Stimulated activated naive CD8-positive, alpha-beta T cell treated with anti-CD3 and anti-CD28 coated beads, Interleukin-15, Interleukin-2, amounts not matched to agents 100 U/mL and 50 U/mL, for 24 hours (primary cell): ENCODE results near the gene KRT84.
"Not testable (repeated sequence)": the region's sequence is repeated elsewhere in the genome, so short reads cannot be mapped to it uniquely, and the experiment has no call there.

Experiments
- ATAC-seq: fragments of 150-1000 bp; cut with Tn5 transposase; one replicate; pipeline ENCODE4 v1.10.0; 2021
- DNase-seq: peaks from one replicate; pipeline ENCODE4 v3.0.0; 2021

KRT84 gene

DNA sequence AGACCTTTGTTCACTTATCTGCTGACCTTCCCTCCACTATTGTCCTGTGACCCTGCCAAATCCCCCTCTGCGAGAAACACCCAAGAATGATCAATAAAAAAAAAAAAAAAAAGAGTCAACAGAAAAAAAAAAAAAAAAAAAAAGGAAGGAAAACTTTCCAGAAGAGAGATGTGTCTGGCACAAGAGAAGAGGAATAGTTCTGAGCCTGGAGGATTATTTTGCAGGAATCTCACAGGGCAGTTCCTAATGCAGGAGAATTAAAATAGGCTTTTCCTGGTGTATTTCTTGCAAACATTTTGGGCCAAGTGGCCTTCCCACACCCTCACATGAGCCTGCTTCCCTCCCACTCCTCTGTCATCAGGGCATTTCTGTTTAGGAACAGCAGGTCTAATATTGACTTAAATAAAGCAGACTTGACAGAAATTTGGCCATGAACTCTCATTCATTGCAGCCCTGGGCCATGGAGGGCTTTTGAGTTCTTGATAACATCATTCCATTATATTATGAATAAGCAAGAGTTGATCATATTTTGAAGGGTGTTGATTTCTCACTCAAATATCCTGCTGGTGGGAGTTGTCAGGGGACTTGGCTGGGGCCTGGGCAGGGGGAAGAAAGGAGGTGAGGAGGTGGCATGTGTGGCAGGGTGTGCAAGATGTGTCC is 25.3 kb upstream of the KRT84 start:
- not testable (repeated sequence) for ATAC-seq, DNase-seq

DNA sequence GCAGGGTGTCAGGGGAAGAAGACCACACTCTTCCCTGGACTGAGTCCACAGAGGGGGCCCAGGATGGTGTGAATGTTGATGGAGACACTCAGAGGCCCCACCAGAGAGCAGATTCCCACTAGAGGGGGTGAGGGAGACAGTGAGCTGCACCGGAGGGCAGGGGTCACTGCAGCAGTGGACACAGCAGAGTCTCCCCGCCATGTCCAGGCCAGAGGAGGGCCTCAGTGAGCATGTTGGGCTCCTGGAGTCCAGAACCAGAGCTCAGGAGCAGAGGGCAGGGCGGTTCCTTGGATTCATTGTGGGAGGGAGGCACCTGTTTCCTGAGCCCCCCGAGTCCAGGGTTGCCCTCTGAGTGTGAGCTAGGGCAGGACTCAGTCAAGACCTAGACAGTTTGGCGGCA is 22.5 kb upstream of the KRT84 start:
- DNase-seq (no peak), ATAC-seq (no peak)

DNA sequence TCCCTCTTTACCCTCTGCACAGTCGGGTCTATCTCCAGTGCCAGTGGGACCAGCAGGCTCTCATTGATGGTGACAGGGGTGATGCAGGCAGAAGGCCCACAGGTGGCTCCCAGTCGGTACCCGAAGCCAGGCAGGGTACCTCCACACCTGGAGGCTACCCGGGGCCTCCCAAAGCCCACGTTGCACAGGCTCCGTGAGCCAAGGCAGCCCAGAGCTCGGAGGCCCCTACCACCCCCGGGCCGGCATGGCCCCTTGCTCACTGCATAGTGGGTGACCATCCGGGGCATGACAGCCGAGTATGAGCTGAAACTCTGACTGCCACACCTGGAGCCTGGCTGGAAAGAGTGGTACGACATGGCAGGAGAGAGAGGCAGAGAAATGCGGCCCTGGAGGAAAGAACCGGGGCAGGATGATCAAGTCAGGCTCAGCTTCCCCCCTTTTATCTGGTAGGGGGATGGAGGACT is 20.5 kb upstream of the KRT84 start, which contains the start of gene KRT82:
Gene KRT82 (minus strand): TSS at position 414 of the 464 bp plus-strand sequence. CDS start 58 bp downstream, at position 356.
- DNase-seq (no peak), ATAC-seq (no peak)

- no peak for ATAC-seq
- DNase-seq: no peak
Measured at GRCh38 chr12:52404951-52405350, 19.5 kb upstream of the KRT84 start.

- no peak for ATAC-seq
- no peak for DNase-seq
Measured at GRCh38 chr12:52403561-52403960, 18.1 kb upstream of the KRT84 start.

DNA sequence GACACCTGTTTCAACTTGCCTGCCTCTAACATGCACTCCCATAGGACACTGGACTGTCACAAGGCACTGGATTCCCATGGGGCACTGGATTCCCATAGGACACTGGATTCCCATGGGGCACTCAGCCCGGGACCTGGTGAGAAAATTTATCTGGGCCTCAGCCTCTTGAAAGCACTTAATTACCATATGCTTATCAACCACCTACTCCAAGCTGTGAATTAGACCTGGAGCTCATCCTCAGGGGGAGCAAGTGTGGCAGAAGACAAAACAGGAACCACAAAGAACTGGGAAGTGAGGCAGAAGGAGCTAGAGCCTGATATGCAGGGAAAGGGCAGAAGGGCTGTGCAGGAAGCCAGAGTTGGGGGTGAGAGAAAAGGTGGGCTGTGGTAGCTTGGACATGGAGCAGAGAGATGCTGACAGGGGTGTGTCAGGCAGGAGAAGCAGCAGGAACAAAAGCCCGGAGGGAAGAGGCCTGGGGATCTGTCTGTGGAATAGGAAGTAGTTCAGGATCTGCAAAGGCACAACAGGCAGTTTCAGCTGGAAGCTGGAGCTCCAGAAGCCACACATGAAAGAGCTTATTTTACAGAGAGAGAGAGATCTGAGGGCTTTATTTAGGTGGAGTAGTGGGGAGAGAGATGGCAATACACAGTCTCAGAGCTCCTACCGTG is 17.6 kb upstream of the KRT84 start:
- DNase-seq: no peak
- no peak for ATAC-seq

DNA sequence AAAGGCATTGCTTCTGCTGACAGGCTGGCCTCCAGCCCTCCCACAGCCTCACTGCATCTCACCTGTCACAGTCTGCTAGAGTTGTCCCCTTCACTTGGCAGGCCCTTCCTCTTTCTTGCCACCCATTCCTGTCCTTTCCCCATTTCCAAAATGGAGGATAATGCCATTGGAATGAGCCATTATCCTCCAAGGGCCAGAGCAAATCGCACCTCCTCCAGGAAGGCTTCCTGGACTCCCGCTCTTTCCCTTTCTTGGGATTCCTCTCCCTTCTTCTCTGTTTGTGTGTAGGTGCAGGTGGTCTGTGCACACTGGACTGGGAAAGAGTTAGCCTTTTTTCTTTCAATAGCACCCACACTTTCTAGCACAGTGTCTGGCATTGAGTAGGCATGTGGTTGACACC is 16.9 kb upstream of the KRT84 start:
- DNase-seq (no peak), ATAC-seq (no peak)

DNA sequence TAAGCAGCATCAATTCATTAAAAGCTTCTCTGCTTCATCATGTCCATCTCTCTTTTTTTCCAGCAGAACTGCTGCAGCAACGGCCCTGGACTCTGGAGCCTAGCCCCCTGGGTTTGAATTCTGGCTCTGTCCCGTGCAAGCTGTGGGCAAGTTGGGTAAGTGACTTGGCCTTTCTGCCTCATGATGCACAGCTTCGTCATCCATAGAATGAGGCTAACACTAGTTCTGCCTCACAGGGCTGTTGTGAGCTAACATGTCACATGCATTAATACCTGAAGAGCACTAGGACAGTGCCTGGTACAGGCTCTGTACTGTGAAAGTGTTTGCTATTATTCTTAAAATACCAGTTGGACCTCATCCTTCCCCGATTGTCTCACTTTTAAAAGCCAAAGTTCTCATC is 16.5 kb upstream of the KRT84 start:
- ATAC-seq (no peak), DNase-seq (no peak)

GRCh38 chr12:52401526-52401925 is 16.1 kb upstream of the KRT84 start:
- no peak for DNase-seq
- no peak for ATAC-seq

GRCh38 chr12:52400906-52401305 is 15.5 kb upstream of the KRT84 start:
- DNase-seq (no peak), ATAC-seq (no peak)

DNA sequence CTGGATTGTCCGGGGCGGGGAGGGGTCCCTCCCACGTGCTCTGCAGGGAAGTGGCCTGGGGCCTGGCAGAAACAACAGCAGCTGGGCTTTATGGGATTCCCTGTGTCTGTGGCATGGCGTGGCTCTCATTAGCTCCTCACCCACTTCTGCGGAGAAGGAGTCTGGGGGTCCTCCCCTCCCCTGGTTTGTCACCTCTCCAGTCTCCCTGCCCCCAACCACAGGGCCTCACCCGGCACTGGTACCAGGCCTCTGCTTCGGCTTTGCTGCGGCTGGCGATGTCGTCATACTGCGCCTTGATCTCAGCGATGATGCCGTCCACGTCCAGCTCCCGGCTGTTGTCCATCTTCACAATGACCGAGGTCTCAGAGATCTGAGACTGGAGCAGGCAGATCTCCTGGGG is 14.3 kb upstream of the KRT84 start:
- ATAC-seq (no peak), DNase-seq (no peak)

- no peak for ATAC-seq
- no peak for DNase-seq
Measured at GRCh38 chr12:52398176-52398575, 12.7 kb upstream of the KRT84 start.

DNA sequence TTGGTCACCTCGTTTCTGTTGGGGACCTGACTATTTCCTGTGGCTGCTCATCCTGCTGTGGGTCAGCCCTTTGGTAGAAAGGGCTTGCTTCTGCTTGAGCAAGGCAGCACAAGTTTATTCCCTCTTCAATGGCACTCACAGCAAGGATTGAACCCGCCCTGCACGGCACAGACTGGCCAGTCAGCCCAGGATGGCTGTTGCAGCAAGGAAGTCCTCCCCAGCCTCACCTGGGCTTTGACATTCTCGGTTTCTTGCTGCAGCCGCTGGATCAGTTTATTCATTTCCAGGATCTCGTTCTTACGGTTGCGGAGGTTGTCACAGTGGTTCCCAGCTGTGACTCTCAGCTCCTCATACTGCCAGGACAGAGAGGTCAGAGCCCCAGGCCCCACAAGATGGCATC is 11.2 kb upstream of the KRT84 start:
- no peak for DNase-seq

GRCh38 chr12:52395761-52396434 is 10.4 kb upstream of the KRT84 start:
- no peak for ATAC-seq
- DNase-seq: peak; percentile 9

More for the DNA sequence above, 11.2 kb upstream of the KRT84 start:
- no peak for ATAC-seq

GRCh38 chr12:52394836-52395405 is 9.5 kb upstream of the KRT84 start:
- no peak for DNase-seq
- ATAC-seq: no peak

DNA sequence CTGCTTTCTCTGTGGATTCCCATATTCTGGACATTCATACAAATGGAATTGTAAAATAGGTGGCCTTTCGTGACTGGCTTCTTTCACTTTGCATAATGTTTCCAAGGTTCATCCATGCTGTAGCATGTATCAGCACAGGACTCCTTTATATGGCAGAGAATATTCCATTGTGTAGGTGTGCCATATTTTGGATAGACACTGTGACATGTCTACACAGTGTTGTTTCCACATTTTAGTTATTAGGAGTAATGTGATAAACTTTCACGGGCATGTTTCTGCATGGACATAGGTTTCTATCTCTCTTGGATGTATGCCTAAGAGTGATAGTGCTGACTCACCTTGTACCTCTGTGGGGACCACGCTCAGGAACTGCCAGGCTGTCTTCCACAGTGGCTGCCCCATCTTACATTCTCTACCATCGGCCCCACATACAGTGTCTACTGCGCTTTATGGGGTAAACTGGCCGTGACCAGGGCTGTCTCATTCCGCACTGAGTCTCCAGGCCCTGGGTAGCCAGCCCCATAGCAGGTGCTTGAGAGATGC is 7.1 kb upstream of the KRT84 start:
- ATAC-seq (no peak), DNase-seq (no peak)

DNA sequence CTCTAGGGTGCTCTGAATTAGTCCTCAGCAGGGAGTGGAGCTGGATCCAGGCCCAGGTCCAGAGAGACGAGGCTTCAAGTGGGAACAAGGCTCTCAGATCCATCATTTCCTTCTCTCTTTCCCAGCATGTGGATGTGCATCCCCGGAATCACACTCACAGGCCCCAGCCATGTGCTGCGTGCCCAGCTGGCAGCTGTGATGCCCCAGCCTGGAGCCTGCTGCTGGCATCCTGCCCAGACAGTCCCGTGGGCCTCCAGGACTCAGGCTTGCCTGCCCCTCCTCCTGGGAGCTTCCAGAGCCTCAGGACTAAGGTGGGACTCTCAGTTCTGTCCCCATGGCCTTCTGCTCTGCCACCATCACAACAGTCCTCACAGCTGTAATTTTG is 6.2 kb upstream of the KRT84 start:
- no peak for ATAC-seq

GRCh38 chr12:52390739-52391617 is 5.5 kb upstream of the KRT84 start:
- ATAC-seq: no peak
- no peak for DNase-seq

More for the DNA sequence above, 6.2 kb upstream of the KRT84 start:
- DNase-seq: no peak

- DNase-seq (no peak), ATAC-seq (no peak)
Measured at GRCh38 chr12:52389313-52390207, 4.1 kb upstream of the KRT84 start.

GRCh38 chr12:52387859-52388258 is 2.4 kb upstream of the KRT84 start:
- ATAC-seq (no peak), DNase-seq (no peak)

DNA sequence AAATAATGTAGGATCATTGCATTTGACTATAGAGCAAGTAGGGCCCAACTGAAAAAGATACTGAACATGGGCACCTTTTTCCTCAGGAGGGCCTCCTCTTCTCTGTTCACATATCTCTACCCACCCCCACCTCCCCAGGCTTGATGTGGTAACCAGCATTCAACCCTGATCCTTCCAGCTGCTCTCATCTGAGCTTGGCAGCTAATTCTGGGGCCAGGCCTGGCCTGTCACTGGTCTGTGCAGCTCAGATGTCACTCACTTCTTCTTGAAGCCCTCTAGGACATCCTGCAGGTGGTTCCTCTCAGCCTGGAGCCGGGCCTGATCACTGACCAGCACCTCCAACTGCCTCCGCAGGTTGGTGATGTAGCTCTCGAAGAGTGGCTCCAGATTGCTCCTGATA is 2.1 kb downstream of the KRT84 start:
- ATAC-seq (no peak), DNase-seq (no peak)
